Endothelial cell of umbilical vein (primary cell): ENCODE measurements around the gene CCL21. TPM values are rescaled to one million over a fixed set of nuclear protein-coding genes. Genes with fewer than 3 reads are reported as not detected.

Source experiments
- BruUV-seq: library from RNA; stranded (reverse); fragments of 400-500 nt; replicated peaks from 2 replicates; lab custom pipeline; 2021; lab: Mats Ljungman, UMichigan
- CTCF ChIA-PET: fragments of 300-600, 350-600 bp; sonication (Branson Sonifier 250); formaldehyde crosslinking; loops from one replicate; lab custom pipeline; 2021; ENCODE audit warnings: antibody characterized with exemption, inconsistent platforms; lab: Charles Lee
- POLR2A ChIA-PET: fragments of 300-600, 350-600 bp; sonication (Branson Sonifier 250); formaldehyde crosslinking; loops from one replicate; lab custom pipeline; 2021; ENCODE audit warnings: antibody characterized with exemption, inconsistent platforms; lab: Charles Lee
- DNase-seq: peaks from one replicate; pipeline ENCODE4 v3.0.0-alpha.2; 2011; ENCODE audit warnings: low read depth, low spot score
- FAIRE-seq: peaks from 2 replicates; lab custom pipeline; 2011; peaks lifted over from hg19 to GRCh38; lab: Jason Lieb, UNC
- H2AFZ ChIP-seq: 2 replicates; pipeline ENCODE4 v1.6.0; 2012; ENCODE audit warnings: low read depth, low read length, control low read depth, inconsistent platforms
- H3K27ac ChIP-seq: 2 replicates; pipeline ENCODE4 v1.5.1; 2011; ENCODE audit warnings: low read depth, mild to moderate bottlenecking, control low read depth, low read length, moderate library complexity; ENCODE audit not compliant: insufficient read depth
- H3K27me3 ChIP-seq, 2 experiments: 2 replicates each; pipeline versions ENCODE4 v1.6.0 to v1.6.1; 2011; ENCODE audit warnings: low read length in 2 of 2, mixed read lengths in 1 of 2; ENCODE audit not compliant: control insufficient read depth in 2 of 2, insufficient read depth in 2 of 2
- H3K36me3 ChIP-seq, 2 experiments: 2 replicates in 1 of 2; 3 replicates in 1 of 2; pipeline ENCODE4 v1.5.1; 2011; ENCODE audit warnings: low read length in 2 of 2, mild to moderate bottlenecking in 1 of 2, moderate library complexity in 1 of 2; ENCODE audit not compliant: control insufficient read depth in 2 of 2, insufficient read depth in 2 of 2; ENCODE audit errors: extremely low read depth in 1 of 2
- H3K4me1 ChIP-seq: 3 replicates; pipeline ENCODE4 v1.5.1; 2011; ENCODE audit warnings: mild to moderate bottlenecking, low read length; ENCODE audit not compliant: control insufficient read depth, insufficient read depth; ENCODE audit errors: extremely low read depth
- H3K4me2 ChIP-seq: 2 replicates; pipeline ENCODE4 v1.6.1; 2011; ENCODE audit warnings: low read length, control low read depth, mixed read lengths; ENCODE audit not compliant: insufficient read depth
- H3K4me3 ChIP-seq, 3 experiments: fragments of 200-600 bp in 1 of 3; sonication (generic), shearing (Covaris generic) in 1 of 3; replicated peaks in 1 of 3; 2 replicates each; pipeline ENCODE4 v1.5.1; 2011 to 2016; ENCODE audit warnings: control low read depth in 3 of 3, low read length in 3 of 3, mild to moderate bottlenecking in 2 of 3, inconsistent platforms in 1 of 3, low read depth in 1 of 3, moderate library complexity in 1 of 3; ENCODE audit not compliant: insufficient read depth in 1 of 3
- H3K79me2 ChIP-seq: 2 replicates; pipeline ENCODE4 v1.6.0; 2012; ENCODE audit warnings: low read length, inconsistent platforms; ENCODE audit not compliant: control insufficient read depth, insufficient read depth
- H3K9ac ChIP-seq: replicated peaks from 2 replicates; pipeline ENCODE3; 2011; ENCODE audit warnings: low read length, control low read depth; ENCODE audit not compliant: insufficient read depth; ENCODE audit errors: extremely low read depth
- H3K9me1 ChIP-seq: replicated peaks from 3 replicates; pipeline ENCODE4 v1.6.0; 2011; ENCODE audit warnings: mild to moderate bottlenecking, low read length; ENCODE audit not compliant: control insufficient read depth, insufficient read depth; ENCODE audit errors: extremely low read depth
- H3K9me3 ChIP-seq: replicated peaks from 2 replicates; pipeline ENCODE4 v1.5.1; 2012; ENCODE audit warnings: low read length, inconsistent platforms; ENCODE audit not compliant: control insufficient read depth, insufficient read depth
- H4K20me1 ChIP-seq: replicated peaks from 2 replicates; pipeline ENCODE3; 2011; ENCODE audit warnings: mild to moderate bottlenecking, low read length; ENCODE audit not compliant: control insufficient read depth, insufficient read depth; ENCODE audit errors: extremely low read depth
- CTCF ChIP-seq, 2 donors: IDR thresholded peaks; 1 replicate in 1 of 2; 2 replicates in 1 of 2; pipeline ENCODE4 v1.5.1; 2011; ENCODE audit warnings: low read length in 2 of 2, mild to moderate bottlenecking in 2 of 2, moderate library complexity in 2 of 2, control low read depth in 1 of 2, inconsistent platforms in 1 of 2, low read depth in 1 of 2; ENCODE audit not compliant: insufficient read depth in 1 of 2; ENCODE audit errors: extremely low read depth in 1 of 2
- EZH2 ChIP-seq: IDR thresholded peaks from 2 replicates; pipeline ENCODE4 v1.6.1; 2012; ENCODE audit warnings: borderline replicate concordance, low read depth, mild to moderate bottlenecking, moderate library complexity, low read length, inconsistent platforms; ENCODE audit not compliant: severe bottlenecking
- FOS ChIP-seq: IDR thresholded peaks from 2 replicates; pipeline ENCODE4 v1.6.1; 2011; ENCODE audit warnings: mild to moderate bottlenecking, low read length, moderate library complexity, borderline replicate concordance; ENCODE audit not compliant: insufficient read depth
- GATA2 ChIP-seq: IDR thresholded peaks from 2 replicates; pipeline ENCODE4 v1.7.0; 2011; ENCODE audit warnings: low read depth, mild to moderate bottlenecking, moderate library complexity, mixed read lengths, low read length; ENCODE audit not compliant: insufficient read length, insufficient read depth
- JUN ChIP-seq: IDR thresholded peaks from 2 replicates; pipeline ENCODE4 v1.6.1; 2011; ENCODE audit warnings: borderline replicate concordance, low read depth; ENCODE audit not compliant: insufficient read length, insufficient read depth
- MYC ChIP-seq: IDR thresholded peaks from one replicate; pipeline ENCODE4 v1.6.1; 2011; ENCODE audit warnings: mild to moderate bottlenecking, low read depth, low read length
- POLR2A ChIP-seq: IDR thresholded peaks from 2 replicates; pipeline ENCODE4 v1.6.1; 2012; ENCODE audit warnings: low read depth, mild to moderate bottlenecking, control low read depth, low read length
- POLR2AphosphoS5 ChIP-seq: IDR thresholded peaks from 2 replicates; pipeline ENCODE4 v1.6.1; 2012; ENCODE audit warnings: low read depth, mild to moderate bottlenecking, control low read depth, low read length, moderate library complexity; ENCODE audit not compliant: insufficient read depth
- dilution Hi-C: fragments of 300-500 bp; cut with MboI; formaldehyde crosslinking; loops from one replicate; pipeline ENCODE4 v1.15.0; 2019; ENCODE audit warnings: low sequenced_read_pairs; ENCODE audit not compliant: extremely low pct_ligation_motif_present
- intact Hi-C: fragments of 100-400 bp; cut with micrococcal nuclease; formaldehyde crosslinking; loops from one replicate; pipeline ENCODE4 v1.10.0; 2022
- polyA plus RNA-seq, 4 experiments: library from polyadenylated mRNA; depleted of rRNA in 3 of 4; stranded (reverse) in 3 of 4; unstranded in 1 of 4; fragments of >200 nt; gene quantifications; 2 replicates each; pipeline versions ENCODE4 v1.2.1 to v1.2.3, GENCODE V29; 2011 to 2012; ENCODE audit warnings: missing spikeins in 1 of 4
- total RNA-seq: library from RNA; stranded (reverse); gene quantifications from 2 replicates; pipeline ENCODE4 v1.2.3, GENCODE V29; 2021
- TF ChIP-seq, protein P1 (sequence below): IDR thresholded peaks from 2 replicates; pipeline ENCODE4 v1.6.1; 2011; ENCODE audit not compliant: insufficient read depth, insufficient read length

CCL21 gene
- total and polyA plus RNA-seq, 2 donors (not counting 3 experiments of a cell fraction or from before 2014, with no cell fraction given): 0.17 TPM; not detected in 1

GRCh38 chr9:34693560-34693959 lies 16.4 kb downstream of the CCL21 start:
- no peaks in the 10 kb centered on the region for H3K9me1 ChIP-seq
- ChIA-PET POLR2A (no interaction called here), CTCF (interaction anchor here (0.7 to 3.3 kb wide), 2 partner anchors 9 to 171 kb away, joined by 3 to 11 read pairs; no protein-coding TSS in a partner anchor)
- no peaks in the 10 kb centered on the region for H3K4me1 ChIP-seq
- no peaks in the 10 kb centered on the region for H3K9me3 ChIP-seq
- H3K9ac ChIP-seq: no peak overlapping the region
- H4K20me1 ChIP-seq: no peaks in the 10 kb centered on the region
- H3K79me2 ChIP-seq: no peaks in the 10 kb centered on the region
- peaks cover 4 to 9% of the 10 kb centered on the region in 2 experiments for H3K27me3 ChIP-seq
- FAIRE-seq (peak; percentile 42), DNase-seq (no peak)
- no TSS peak for BruUV-seq
- intact Hi-C loops (no loop called here), dilution Hi-C loops (no loop called here)
- H3K36me3 ChIP-seq: no peaks in the 10 kb centered on the region
- no peak overlapping the region for H3K27ac ChIP-seq
- no peak overlapping the region for H3K4me2 ChIP-seq
- H2AFZ ChIP-seq: no peak overlapping the region
- TF ChIP-seq EZH2 (no peak), CTCF (IDR thresholded peaks at IDR 0.05; ENCODE audit: extremely low read depth in 1 of 2, insufficient read depth in 1 of 2, low read depth in 1 of 2, low read length in 2 of 2) (no peak), MYC (no peak), POLR2AphosphoS5 (no peak), FOS (no peak), POLR2A (no peak), JUN (no peak), GATA2 (no peak)
- TF ChIP-seq, protein P1, sequence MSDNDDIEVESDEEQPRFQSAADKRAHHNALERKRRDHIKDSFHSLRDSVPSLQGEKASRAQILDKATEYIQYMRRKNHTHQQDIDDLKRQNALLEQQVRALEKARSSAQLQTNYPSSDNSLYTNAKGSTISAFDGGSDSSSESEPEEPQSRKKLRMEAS: no peak
- no peak overlapping the region for H3K4me3 ChIP-seq
